Endothelial cell of umbilical vein (primary cell): ENCODE measurements around the gene CTNS. TPM values are rescaled to one million over a fixed set of nuclear protein-coding genes. Genes with fewer than 3 reads are reported as not detected.

Experiments used
- BruUV-seq: library from RNA; stranded (reverse); fragments of 400-500 nt; replicated peaks from 2 replicates; lab custom pipeline; 2021; lab: Mats Ljungman, UMichigan
- CTCF ChIA-PET: fragments of 300-600, 350-600 bp; sonication (Branson Sonifier 250); formaldehyde crosslinking; loops from one replicate; lab custom pipeline; 2021; ENCODE audit warnings: antibody characterized with exemption, inconsistent platforms; lab: Charles Lee
- POLR2A ChIA-PET: fragments of 300-600, 350-600 bp; sonication (Branson Sonifier 250); formaldehyde crosslinking; loops from one replicate; lab custom pipeline; 2021; ENCODE audit warnings: antibody characterized with exemption, inconsistent platforms; lab: Charles Lee
- DNase-seq: peaks from one replicate; pipeline ENCODE4 v3.0.0-alpha.2; 2011; ENCODE audit warnings: low read depth, low spot score
- FAIRE-seq: peaks from 2 replicates; lab custom pipeline; 2011; peaks lifted over from hg19 to GRCh38; lab: Jason Lieb, UNC
- H2AFZ ChIP-seq: 2 replicates; pipeline ENCODE4 v1.6.0; 2012; ENCODE audit warnings: low read depth, low read length, control low read depth, inconsistent platforms
- H3K27ac ChIP-seq: 2 replicates; pipeline ENCODE4 v1.5.1; 2011; ENCODE audit warnings: low read depth, mild to moderate bottlenecking, control low read depth, low read length, moderate library complexity; ENCODE audit not compliant: insufficient read depth
- H3K27me3 ChIP-seq, 2 experiments: 2 replicates each; pipeline versions ENCODE4 v1.6.0 to v1.6.1; 2011; ENCODE audit warnings: low read length in 2 of 2, mixed read lengths in 1 of 2; ENCODE audit not compliant: control insufficient read depth in 2 of 2, insufficient read depth in 2 of 2
- H3K36me3 ChIP-seq, 2 experiments: 2 replicates in 1 of 2; 3 replicates in 1 of 2; pipeline ENCODE4 v1.5.1; 2011; ENCODE audit warnings: low read length in 2 of 2, mild to moderate bottlenecking in 1 of 2, moderate library complexity in 1 of 2; ENCODE audit not compliant: control insufficient read depth in 2 of 2, insufficient read depth in 2 of 2; ENCODE audit errors: extremely low read depth in 1 of 2
- H3K4me1 ChIP-seq: 3 replicates; pipeline ENCODE4 v1.5.1; 2011; ENCODE audit warnings: mild to moderate bottlenecking, low read length; ENCODE audit not compliant: control insufficient read depth, insufficient read depth; ENCODE audit errors: extremely low read depth
- H3K4me2 ChIP-seq: 2 replicates; pipeline ENCODE4 v1.6.1; 2011; ENCODE audit warnings: low read length, control low read depth, mixed read lengths; ENCODE audit not compliant: insufficient read depth
- H3K4me3 ChIP-seq, 3 experiments: fragments of 200-600 bp in 1 of 3; sonication (generic), shearing (Covaris generic) in 1 of 3; replicated peaks in 1 of 3; 2 replicates each; pipeline ENCODE4 v1.5.1; 2011 to 2016; ENCODE audit warnings: control low read depth in 3 of 3, low read length in 3 of 3, mild to moderate bottlenecking in 2 of 3, inconsistent platforms in 1 of 3, low read depth in 1 of 3, moderate library complexity in 1 of 3; ENCODE audit not compliant: insufficient read depth in 1 of 3
- H3K79me2 ChIP-seq: 2 replicates; pipeline ENCODE4 v1.6.0; 2012; ENCODE audit warnings: low read length, inconsistent platforms; ENCODE audit not compliant: control insufficient read depth, insufficient read depth
- H3K9ac ChIP-seq: replicated peaks from 2 replicates; pipeline ENCODE3; 2011; ENCODE audit warnings: low read length, control low read depth; ENCODE audit not compliant: insufficient read depth; ENCODE audit errors: extremely low read depth
- H3K9me1 ChIP-seq: replicated peaks from 3 replicates; pipeline ENCODE4 v1.6.0; 2011; ENCODE audit warnings: mild to moderate bottlenecking, low read length; ENCODE audit not compliant: control insufficient read depth, insufficient read depth; ENCODE audit errors: extremely low read depth
- H3K9me3 ChIP-seq: replicated peaks from 2 replicates; pipeline ENCODE4 v1.5.1; 2012; ENCODE audit warnings: low read length, inconsistent platforms; ENCODE audit not compliant: control insufficient read depth, insufficient read depth
- H4K20me1 ChIP-seq: replicated peaks from 2 replicates; pipeline ENCODE3; 2011; ENCODE audit warnings: mild to moderate bottlenecking, low read length; ENCODE audit not compliant: control insufficient read depth, insufficient read depth; ENCODE audit errors: extremely low read depth
- CTCF ChIP-seq, 2 donors: IDR thresholded peaks; 1 replicate in 1 of 2; 2 replicates in 1 of 2; pipeline ENCODE4 v1.5.1; 2011; ENCODE audit warnings: low read length in 2 of 2, mild to moderate bottlenecking in 2 of 2, moderate library complexity in 2 of 2, control low read depth in 1 of 2, inconsistent platforms in 1 of 2, low read depth in 1 of 2; ENCODE audit not compliant: insufficient read depth in 1 of 2; ENCODE audit errors: extremely low read depth in 1 of 2
- EZH2 ChIP-seq: IDR thresholded peaks from 2 replicates; pipeline ENCODE4 v1.6.1; 2012; ENCODE audit warnings: borderline replicate concordance, low read depth, mild to moderate bottlenecking, moderate library complexity, low read length, inconsistent platforms; ENCODE audit not compliant: severe bottlenecking
- FOS ChIP-seq: IDR thresholded peaks from 2 replicates; pipeline ENCODE4 v1.6.1; 2011; ENCODE audit warnings: mild to moderate bottlenecking, low read length, moderate library complexity, borderline replicate concordance; ENCODE audit not compliant: insufficient read depth
- GATA2 ChIP-seq: IDR thresholded peaks from 2 replicates; pipeline ENCODE4 v1.7.0; 2011; ENCODE audit warnings: low read depth, mild to moderate bottlenecking, moderate library complexity, mixed read lengths, low read length; ENCODE audit not compliant: insufficient read length, insufficient read depth
- JUN ChIP-seq: IDR thresholded peaks from 2 replicates; pipeline ENCODE4 v1.6.1; 2011; ENCODE audit warnings: borderline replicate concordance, low read depth; ENCODE audit not compliant: insufficient read length, insufficient read depth
- MAX ChIP-seq: IDR thresholded peaks from 2 replicates; pipeline ENCODE4 v1.6.1; 2011; ENCODE audit not compliant: insufficient read depth, insufficient read length
- MYC ChIP-seq: IDR thresholded peaks from one replicate; pipeline ENCODE4 v1.6.1; 2011; ENCODE audit warnings: mild to moderate bottlenecking, low read depth, low read length
- POLR2A ChIP-seq: IDR thresholded peaks from 2 replicates; pipeline ENCODE4 v1.6.1; 2012; ENCODE audit warnings: low read depth, mild to moderate bottlenecking, control low read depth, low read length
- POLR2AphosphoS5 ChIP-seq: IDR thresholded peaks from 2 replicates; pipeline ENCODE4 v1.6.1; 2012; ENCODE audit warnings: low read depth, mild to moderate bottlenecking, control low read depth, low read length, moderate library complexity; ENCODE audit not compliant: insufficient read depth
- dilution Hi-C: fragments of 300-500 bp; cut with MboI; formaldehyde crosslinking; loops from one replicate; pipeline ENCODE4 v1.15.0; 2019; ENCODE audit warnings: low sequenced_read_pairs; ENCODE audit not compliant: extremely low pct_ligation_motif_present
- intact Hi-C: fragments of 100-400 bp; cut with micrococcal nuclease; formaldehyde crosslinking; loops from one replicate; pipeline ENCODE4 v1.10.0; 2022
- polyA plus RNA-seq, 4 experiments: library from polyadenylated mRNA; depleted of rRNA in 3 of 4; stranded (reverse) in 3 of 4; unstranded in 1 of 4; fragments of >200 nt; gene quantifications; 2 replicates each; pipeline versions ENCODE4 v1.2.1 to v1.2.3, GENCODE V29; 2011 to 2012; ENCODE audit warnings: missing spikeins in 1 of 4
- total RNA-seq: library from RNA; stranded (reverse); gene quantifications from 2 replicates; pipeline ENCODE4 v1.2.3, GENCODE V29; 2021

The CTNS gene
- total and polyA plus RNA-seq, 2 donors (not counting 3 experiments of a cell fraction or from before 2014, with no cell fraction given): 17.9 to 25.9 TPM

- H3K9ac ChIP-seq: no peak overlapping the region
Measured at GRCh38 chr17:3594051-3594800, 42.3 kb upstream of the CTNS start.

More at GRCh38 chr17:3594051-3594800, 42.3 kb upstream of the CTNS start:
- no peaks in the 10 kb centered on the region for H3K27me3 ChIP-seq
- no peaks in the 10 kb centered on the region for H3K36me3 ChIP-seq
- H3K79me2 ChIP-seq: no peaks in the 10 kb centered on the region
- no peak overlapping the region for H3K4me2 ChIP-seq
- CTCF ChIA-PET: no interaction called here
- H2AFZ ChIP-seq: no peak overlapping the region
- H3K4me1 ChIP-seq: no peaks in the 10 kb centered on the region
- TF ChIP-seq FOS (no peak), EZH2 (no peak), MAX (no peak), MYC (no peak), POLR2AphosphoS5 (no peak), GATA2 (no peak), JUN (no peak), CTCF (IDR thresholded peaks at IDR 0.05; ENCODE audit: extremely low read depth in 1 of 2, insufficient read depth in 1 of 2, low read depth in 1 of 2, low read length in 2 of 2) (no peak), POLR2A (no peak)
- no peaks in the 10 kb centered on the region for H4K20me1 ChIP-seq
- H3K27ac ChIP-seq: no peak overlapping the region
- H3K4me3 ChIP-seq: no peak overlapping the region
- no peaks in the 10 kb centered on the region for H3K9me3 ChIP-seq
- DNase-seq: peak; percentile 46
- BruUV-seq: no TSS peak
- POLR2A ChIA-PET: interaction anchor here (0.7 kb wide), 1 partner anchor 434 kb away, joined by 4 read pairs; no protein-coding TSS in a partner anchor
- H3K9me1 ChIP-seq: no peaks in the 10 kb centered on the region
- intact Hi-C loops (no loop called here), dilution Hi-C loops (no loop called here)
- no peak for FAIRE-seq
